ENCODE results near the gene CREB1.
A peak's percentile ranks its signal among the peaks of the same experiment; 100 is the strongest.

CREB1 gene

GRCh38 chr2:207625014-207625907 lies 95.5 kb downstream of the CREB1 start, which contains the start of gene METTL21A (continued):
- TF ChIP-seq ZSCAN4 (tag by site-specific recombination; IDR thresholded peaks at IDR 0.05) (0 out of 2 replicates have a peak, but pooled peaks have one; percentile 15), ZFP3 (tag by site-specific recombination; IDR thresholded peaks at IDR 0.05; ENCODE audit: low read depth) (no peak), ATF2 (tag by site-specific recombination; IDR thresholded peaks at IDR 0.05; ENCODE audit: low read depth) (no peak)

- ChIA-PET POLR2A (no interaction called here), CTCF (no interaction called here)
- Histone ChIP-seq H3K4me1 (ENCODE audit: control insufficient read depth, insufficient read depth, low read length) (no peaks in the 10 kb centered on the region), H3K4me3 (ENCODE audit: low read depth, low read length) (no peak overlapping the region), H3K36me3 (ENCODE audit: control insufficient read depth in 2 of 2, insufficient read depth in 1 of 2, low read length in 2 of 2) (no peaks in the 10 kb centered on the region), H3K27ac (ENCODE audit: extremely low read depth, low read depth, low read length) (no peak overlapping the region), H3K9me3 (ENCODE audit: control insufficient read depth, insufficient read depth, low read depth, low read length) (no peaks in the 10 kb centered on the region)
- TF ChIP-seq ZBTB17 (tag by site-specific recombination; IDR thresholded peaks at IDR 0.05) = peak; percentile 95
- no peak for TF ChIP-seq ZSCAN23 (tag by site-specific recombination; IDR thresholded peaks at IDR 0.05)
These were observed 99.8 kb downstream of the CREB1 start for GRCh38 chr2:207629553-207629952.

GRCh38 chr2:207630491-207630890 lies 100.7 kb downstream of the CREB1 start:
- Histone ChIP-seq H3K4me1 (ENCODE audit: control insufficient read depth, insufficient read depth, low read length) (no peaks in the 10 kb centered on the region), H3K27ac (ENCODE audit: extremely low read depth, low read depth, low read length) (no peak overlapping the region), H3K4me3 (ENCODE audit: low read depth, low read length) (no peak overlapping the region), H3K36me3 (ENCODE audit: control insufficient read depth in 2 of 2, insufficient read depth in 1 of 2, low read length in 2 of 2) (no peaks in the 10 kb centered on the region), H3K9me3 (ENCODE audit: control insufficient read depth, insufficient read depth, low read depth, low read length) (no peaks in the 10 kb centered on the region)
- TF ChIP-seq ZNF747 (tag by site-specific recombination; IDR thresholded peaks at IDR 0.05) (no peak), ZNF791 (tag by site-specific recombination; IDR thresholded peaks at IDR 0.05) (no peak), ZNF433 (tag by site-specific recombination; IDR thresholded peaks at IDR 0.05; ENCODE audit: low read depth) (no peak), ZNF423 (tag by site-specific recombination; IDR thresholded peaks at IDR 0.05) (no peak), TSHZ1 (tag by site-specific recombination; IDR thresholded peaks at IDR 0.05; ENCODE audit: borderline replicate concordance) (no peak), ZFP37 (tag by site-specific recombination; IDR thresholded peaks at IDR 0.05) (no peak), ZNF473 (tag by site-specific recombination; IDR thresholded peaks at IDR 0.05) (no peak), YY1 (tag by site-specific recombination; IDR thresholded peaks at IDR 0.05) (no peak), ZNF530 (tag by site-specific recombination; IDR thresholded peaks at IDR 0.05; ENCODE audit: low read depth) (no peak), ZNF211 (tag by site-specific recombination; IDR thresholded peaks at IDR 0.05; ENCODE audit: low read depth) (no peak), KLF17 (tag by site-specific recombination; IDR thresholded peaks at IDR 0.05) (no peak), ZNF223 (tag by site-specific recombination; IDR thresholded peaks at IDR 0.05) (no peak), KLF7 (tag by site-specific recombination; IDR thresholded peaks at IDR 0.05; ENCODE audit: borderline replicate concordance) (no peak), TCF7L2 (IDR thresholded peaks at IDR 0.05; ENCODE audit: borderline replicate concordance, low read depth, low read length) (no peak), ZNF354C (tag by site-specific recombination; IDR thresholded peaks at IDR 0.05; ENCODE audit: borderline replicate concordance, low read depth) (no peak), ZNF155 (tag by site-specific recombination; IDR thresholded peaks at IDR 0.05) (no peak), ZNF426 (tag by site-specific recombination; IDR thresholded peaks at IDR 0.05) (no peak), ZNF174 (tag by site-specific recombination; IDR thresholded peaks at IDR 0.05) (no peak), ZBTB7A (tag by site-specific recombination; IDR thresholded peaks at IDR 0.05; ENCODE audit: low read depth) (no peak)
- ChIA-PET CTCF (no interaction called here), POLR2A (no interaction called here)

All from HEK293 (cell line).